Tibial nerve (tissue), 4 donors: ENCODE results near the gene DLG5. TPM values are rescaled to one million over a fixed set of nuclear protein-coding genes. Genes with fewer than 3 reads are reported as not detected.
A peak's percentile ranks its signal among the peaks of the same experiment; 100 is the strongest.

ENCODE experiments used
- DNase-seq, 2 donors: peaks; one replicate each; pipeline ENCODE4 v3.0.0-alpha.2; 2019; ENCODE audit warnings: low spot score in 2 of 2
- H3K27ac ChIP-seq, 4 donors: fragments of 200-600 bp; sonication (generic) in 3 of 4; one replicate each; pipeline ENCODE4 v1.5.1; 2017 to 2019; ENCODE audit warnings: mild to moderate bottlenecking in 1 of 4
- H3K27me3 ChIP-seq, 2 donors: fragments of 200-600 bp; sonication (generic) in 1 of 2; one replicate each; pipeline versions ENCODE4 v1.5.1 to v1.6.0; 2017 to 2019
- H3K36me3 ChIP-seq, 3 donors: fragments of 200-600 bp; sonication (generic); one replicate each; pipeline ENCODE4 v1.5.1; 2018 to 2019
- H3K4me1 ChIP-seq, 4 donors: fragments of 200-600 bp; sonication (generic) in 3 of 4; one replicate each; pipeline ENCODE4 v1.5.1; 2017 to 2019
- H3K4me3 ChIP-seq, 4 donors: fragments of 200-600 bp; sonication (generic) in 3 of 4; one replicate each; pipeline ENCODE4 v1.5.1; 2017 to 2019; ENCODE audit warnings: mild to moderate bottlenecking in 1 of 4, moderate library complexity in 1 of 4
- H3K9me3 ChIP-seq, 4 donors: fragments of 200-600 bp; sonication (generic) in 3 of 4; one replicate each; pipeline ENCODE4 v1.5.1; 2017 to 2019
- EP300 ChIP-seq, 2 donors: sonication (generic); formaldehyde crosslinking; IDR thresholded peaks; one replicate each; pipeline ENCODE4 v1.6.1; 2017; ENCODE audit warnings: antibody characterized with exemption in 2 of 2, mild to moderate bottlenecking in 1 of 2
- POLR2A ChIP-seq, 2 donors: fragments of 450-650 bp; IDR thresholded peaks; one replicate each; pipeline ENCODE4 v1.6.1; 2017; ENCODE audit warnings: antibody characterized with exemption in 2 of 2, mild to moderate bottlenecking in 2 of 2, moderate library complexity in 2 of 2
- WGBS, 2 donors: methylation state at CpG; one replicate each; pipeline ENCODE4 v1.1.5; 2018; 5-methylcytosine and 5-hydroxymethylcytosine counted together
- total RNA-seq, 4 donors: library from RNA; depleted of rRNA; stranded (reverse); fragments of >200 nt; gene quantifications; one replicate each; pipeline ENCODE4 v1.1.0, GENCODE V29; 2016
- TF ChIP-seq, protein P1 (sequence below), 5 experiments: fragments of 200-600 bp in 3 of 5; fragments of 450-650 bp in 2 of 5; sonication (generic) in 3 of 5; IDR thresholded peaks; one replicate each; pipeline ENCODE4 v1.5.1; 2016 to 2019; ENCODE audit warnings: antibody characterized with exemption in 5 of 5, mild to moderate bottlenecking in 3 of 5, moderate library complexity in 2 of 5

Gene DLG5
- total RNA-seq, 4 donors from 2014 or later: 33.0 to 47.7 (median 40.8) TPM

DNA sequence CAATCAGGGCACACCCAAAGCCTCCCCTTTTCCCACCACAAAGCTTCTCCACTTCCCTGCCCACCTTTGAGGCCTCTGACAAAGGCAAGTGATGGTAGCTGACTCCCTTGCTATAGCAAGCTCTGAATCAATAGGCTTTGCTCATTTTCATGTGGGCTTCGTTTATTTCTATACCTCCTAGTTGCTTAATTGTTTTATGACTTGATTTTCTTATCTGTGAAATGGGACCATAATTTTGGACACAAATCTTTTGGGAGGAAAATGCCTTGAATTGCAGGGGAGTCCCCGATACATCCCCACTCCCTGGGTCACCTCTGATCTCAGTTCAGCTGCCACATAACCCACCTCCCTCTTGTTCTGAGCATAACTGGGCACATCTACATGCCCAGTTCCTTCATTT lies 13.7 kb upstream of the DLG5 start:
- no peak overlapping the region for H3K27ac ChIP-seq
- peaks cover 0 to 8% (median 0%) of the 10 kb centered on the region in 4 donors for H3K4me1 ChIP-seq
- no peaks in the 10 kb centered on the region for H3K9me3 ChIP-seq
- no peak overlapping the region for H3K4me3 ChIP-seq
- no peak for DNase-seq
- 88 to 90% methylated on average over 2 of the region's 2 CpGs for WGBS, 2 donors
- no peaks in the 10 kb centered on the region for H3K27me3 ChIP-seq
- no peak for TF ChIP-seq EP300 (IDR thresholded peaks at IDR 0.05)
- TF ChIP-seq POLR2A (IDR thresholded peaks at IDR 0.05): no peak
- TF ChIP-seq, protein P1, sequence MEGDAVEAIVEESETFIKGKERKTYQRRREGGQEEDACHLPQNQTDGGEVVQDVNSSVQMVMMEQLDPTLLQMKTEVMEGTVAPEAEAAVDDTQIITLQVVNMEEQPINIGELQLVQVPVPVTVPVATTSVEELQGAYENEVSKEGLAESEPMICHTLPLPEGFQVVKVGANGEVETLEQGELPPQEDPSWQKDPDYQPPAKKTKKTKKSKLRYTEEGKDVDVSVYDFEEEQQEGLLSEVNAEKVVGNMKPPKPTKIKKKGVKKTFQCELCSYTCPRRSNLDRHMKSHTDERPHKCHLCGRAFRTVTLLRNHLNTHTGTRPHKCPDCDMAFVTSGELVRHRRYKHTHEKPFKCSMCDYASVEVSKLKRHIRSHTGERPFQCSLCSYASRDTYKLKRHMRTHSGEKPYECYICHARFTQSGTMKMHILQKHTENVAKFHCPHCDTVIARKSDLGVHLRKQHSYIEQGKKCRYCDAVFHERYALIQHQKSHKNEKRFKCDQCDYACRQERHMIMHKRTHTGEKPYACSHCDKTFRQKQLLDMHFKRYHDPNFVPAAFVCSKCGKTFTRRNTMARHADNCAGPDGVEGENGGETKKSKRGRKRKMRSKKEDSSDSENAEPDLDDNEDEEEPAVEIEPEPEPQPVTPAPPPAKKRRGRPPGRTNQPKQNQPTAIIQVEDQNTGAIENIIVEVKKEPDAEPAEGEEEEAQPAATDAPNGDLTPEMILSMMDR (IDR thresholded peaks at IDR 0.05): no peak
- no peaks in the 10 kb centered on the region for H3K36me3 ChIP-seq

DNA sequence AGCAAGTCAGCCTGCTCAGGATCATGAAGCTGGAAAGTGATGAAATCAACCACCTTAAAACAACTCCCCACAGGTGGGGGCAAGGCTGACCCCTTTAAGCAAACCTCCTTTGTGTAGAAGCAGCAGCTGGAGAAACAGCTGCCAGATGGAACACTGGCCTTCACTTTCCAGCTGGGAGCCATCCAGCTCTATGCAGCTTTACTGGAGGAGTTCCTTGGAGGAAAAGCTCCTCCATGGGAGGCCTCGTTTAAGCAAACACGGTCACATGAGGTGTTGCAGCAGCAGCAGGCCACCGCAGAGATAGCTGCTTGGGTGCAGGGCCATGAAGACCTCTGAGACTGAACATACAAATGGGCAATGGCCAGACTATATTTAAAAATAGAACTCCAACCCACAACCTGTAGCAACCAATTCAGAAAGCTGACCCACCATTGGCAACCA lies 13.0 kb upstream of the DLG5 start:
- TF ChIP-seq EP300 (IDR thresholded peaks at IDR 0.05) (peak in 1 of 2 donors; percentile 42), POLR2A (IDR thresholded peaks at IDR 0.05) (no peak)
- H3K4me3 ChIP-seq: no peak overlapping the region
- 10 to 45% methylated on average over 2 to 3 of the region's 3 CpGs for WGBS, 2 donors
- no peaks in the 10 kb centered on the region for H3K9me3 ChIP-seq
- no peaks in the 10 kb centered on the region for H3K27me3 ChIP-seq
- DNase-seq: peak; percentile 22 to 55
- H3K27ac ChIP-seq: no peak overlapping the region
- no peaks in the 10 kb centered on the region for H3K36me3 ChIP-seq
- peaks cover 0 to 8% (median 0%) of the 10 kb centered on the region in 4 donors for H3K4me1 ChIP-seq

DNA sequence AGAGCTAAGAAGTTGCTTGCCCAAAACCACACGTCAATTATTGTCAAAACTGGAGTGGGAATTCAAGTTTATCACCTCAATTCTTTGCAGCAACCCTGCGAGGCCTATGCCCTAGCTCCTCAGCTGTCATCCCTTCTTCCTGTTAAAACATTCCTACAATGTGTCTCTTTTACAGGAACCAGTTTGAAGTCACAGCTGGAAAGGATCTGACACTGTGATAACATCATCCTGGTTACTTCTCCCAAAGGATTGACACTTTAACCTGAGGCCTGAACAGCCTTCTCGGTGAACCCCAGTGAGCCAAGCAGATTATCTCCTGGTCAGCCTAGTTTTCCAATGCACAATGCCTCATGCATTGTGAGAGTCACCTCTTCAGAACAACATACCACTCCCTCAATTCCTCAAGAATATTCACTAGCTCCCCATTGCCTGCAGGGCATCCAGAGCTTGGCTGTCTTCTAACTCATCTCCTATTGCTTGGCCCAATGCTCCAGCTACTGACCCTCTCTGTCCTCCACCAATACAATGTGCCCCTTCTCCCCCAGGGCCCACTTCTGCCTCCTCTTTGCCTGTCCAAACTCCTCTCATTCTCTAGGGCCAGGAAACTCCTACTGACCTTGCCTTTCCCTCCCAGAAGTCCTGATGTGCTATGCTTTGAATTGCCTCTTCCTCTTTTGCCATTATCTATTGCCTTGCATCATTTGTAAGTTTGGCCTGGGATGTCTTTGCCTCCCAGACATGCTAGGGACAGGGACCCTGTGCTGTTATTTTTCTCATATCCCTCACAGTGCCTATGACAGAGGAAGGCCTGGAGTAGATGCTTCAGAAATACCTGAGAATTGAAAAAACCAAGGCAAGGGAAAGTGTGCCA lies 10.4 kb upstream of the DLG5 start:
- TF ChIP-seq EP300 (IDR thresholded peaks at IDR 0.05): no peak
- no peak for TF ChIP-seq POLR2A (IDR thresholded peaks at IDR 0.05)
- TF ChIP-seq, protein P1 (IDR thresholded peaks at IDR 0.05): no peak
- Histone ChIP-seq H3K4me1 (peaks cover 0 to 2% (median 0%) of the 10 kb centered on the region in 4 donors), H3K27ac (no peak overlapping the region), H3K27me3 (no peaks in the 10 kb centered on the region), H3K9me3 (no peaks in the 10 kb centered on the region), H3K36me3 (no peaks in the 10 kb centered on the region), H3K4me3 (no peak overlapping the region)
- DNase-seq: no peak
- WGBS, 2 donors: 82 to 94% methylated on average over 3 of the region's 3 CpGs

DNA sequence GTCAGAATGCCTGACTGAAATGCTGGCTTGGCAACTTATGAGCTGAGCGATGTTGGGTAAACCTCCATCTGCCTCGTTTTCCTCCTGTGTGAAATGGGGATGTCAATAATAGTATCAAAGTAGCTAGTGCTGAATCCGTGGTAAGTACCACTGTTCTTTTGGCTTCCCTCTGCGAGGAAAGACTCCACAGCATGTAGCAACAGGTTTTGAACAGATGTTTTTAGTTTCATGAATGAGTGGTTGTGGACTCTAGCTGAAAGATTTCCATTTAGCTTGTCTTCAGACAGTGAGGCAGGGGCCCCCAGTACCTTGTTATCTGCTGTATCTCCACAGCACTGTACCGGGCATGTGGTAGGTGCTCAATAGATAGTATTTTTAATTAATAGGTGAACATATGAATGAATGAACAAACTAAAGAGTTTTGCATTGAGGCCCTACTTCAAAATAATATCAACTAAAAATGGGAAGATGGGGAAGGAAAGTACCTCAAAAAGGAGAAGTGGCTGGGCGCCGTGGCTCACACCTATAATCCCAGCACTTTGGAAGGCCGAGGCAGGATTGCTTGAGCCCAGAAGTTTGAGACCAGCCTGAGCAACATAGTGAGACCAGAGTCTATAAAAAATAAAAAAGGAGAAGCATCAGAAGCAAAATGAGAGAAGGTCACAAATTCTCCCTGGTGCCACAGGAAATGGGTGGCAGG lies 5.6 kb upstream of the DLG5 start:
- TF ChIP-seq, protein P1 (IDR thresholded peaks at IDR 0.05): no peak
- no peak for TF ChIP-seq EP300 (IDR thresholded peaks at IDR 0.05)
- no peak for TF ChIP-seq POLR2A (IDR thresholded peaks at IDR 0.05)
- 80 to 83% methylated on average over 8 of the region's 8 CpGs for WGBS, 2 donors
- Histone ChIP-seq H3K9me3 (no peaks in the 10 kb centered on the region), H3K27me3 (no peaks in the 10 kb centered on the region), H3K4me3 (no peak overlapping the region), H3K36me3 (no peaks in the 10 kb centered on the region), H3K4me1 (peaks cover 0 to 5% (median 2%) of the 10 kb centered on the region in 4 donors), H3K27ac (no peak overlapping the region)
- DNase-seq: no peak

DNA sequence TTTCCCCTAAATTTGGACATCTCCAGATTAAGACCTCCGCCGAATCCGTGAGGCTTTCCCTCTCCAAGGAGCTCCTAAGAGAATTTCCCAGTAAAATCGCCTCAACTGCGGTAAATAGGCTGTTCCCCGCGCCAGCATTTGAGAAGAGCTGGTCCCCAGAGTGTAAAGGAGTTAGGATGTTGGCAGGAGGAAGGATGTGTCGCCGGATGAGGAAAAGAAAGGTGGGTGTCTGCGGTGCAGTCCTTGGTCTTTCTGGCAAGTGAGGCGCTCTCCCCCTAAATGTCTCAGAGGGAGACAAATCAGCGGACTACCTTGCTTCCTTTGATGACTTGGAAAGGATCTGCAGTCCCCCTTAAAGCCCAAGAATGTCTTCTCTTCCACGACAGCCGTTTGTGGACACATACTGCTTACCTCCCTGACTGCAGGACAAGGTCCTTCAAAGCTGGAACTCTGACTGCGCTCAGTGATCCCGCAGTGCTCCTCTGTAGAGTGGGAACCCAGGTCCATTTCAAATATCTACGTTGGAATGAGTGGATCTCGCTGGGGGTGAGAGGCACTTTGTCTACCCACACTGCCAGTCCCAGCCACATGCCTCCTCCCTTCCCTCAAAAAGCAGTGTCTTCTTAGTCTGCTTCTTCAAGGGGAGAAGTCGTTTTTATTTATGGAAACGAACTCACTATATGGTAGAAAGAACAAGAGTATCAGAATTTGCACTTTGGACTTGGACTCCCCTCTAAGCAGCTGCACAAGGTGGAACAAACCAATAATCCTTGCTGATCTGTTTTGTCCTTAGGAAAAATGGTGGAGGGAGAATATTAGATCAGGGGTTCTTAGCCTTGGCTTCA lies 1.1 kb upstream of the DLG5 start:
- H3K27ac ChIP-seq: peak overlapping the region; percentile 67 to 87 (median 75)
- 25 to 29% methylated on average over 20 of the region's 20 CpGs for WGBS, 2 donors
- H3K9me3 ChIP-seq: no peaks in the 10 kb centered on the region
- H3K4me3 ChIP-seq: peak overlapping the region; percentile 38 to 88 (median 68)
- H3K4me1 ChIP-seq: peaks cover 0 to 31% (median 6%) of the 10 kb centered on the region in 4 donors
- DNase-seq: no peak
- no peaks in the 10 kb centered on the region for H3K36me3 ChIP-seq
- H3K27me3 ChIP-seq: no peaks in the 10 kb centered on the region
- TF ChIP-seq POLR2A (IDR thresholded peaks at IDR 0.05) (no peak), EP300 (IDR thresholded peaks at IDR 0.05) (no peak)
- TF ChIP-seq, protein P1 (IDR thresholded peaks at IDR 0.05): no peak
